Esophagus squamous epithelium (tissue), 4 donors: ENCODE measurements around the gene PCDHAC1.

Source experiments
- POLR2A ChIP-seq, 4 donors: fragments of 450-650 bp; IDR thresholded peaks; one replicate each; pipeline ENCODE4 v1.6.1; 2017; ENCODE audit warnings: antibody characterized with exemption in 4 of 4, mild to moderate bottlenecking in 4 of 4, moderate library complexity in 3 of 4
- TF ChIP-seq, protein P1 (sequence below), 6 experiments: fragments of 450-650 bp in 4 of 6; fragments of 200-600 bp in 2 of 6; sonication (generic) in 2 of 6; IDR thresholded peaks; one replicate each; pipeline ENCODE4 v1.5.1; 2016 to 2019; ENCODE audit warnings: antibody characterized with exemption in 6 of 6, mild to moderate bottlenecking in 4 of 6, moderate library complexity in 4 of 6

DNA sequence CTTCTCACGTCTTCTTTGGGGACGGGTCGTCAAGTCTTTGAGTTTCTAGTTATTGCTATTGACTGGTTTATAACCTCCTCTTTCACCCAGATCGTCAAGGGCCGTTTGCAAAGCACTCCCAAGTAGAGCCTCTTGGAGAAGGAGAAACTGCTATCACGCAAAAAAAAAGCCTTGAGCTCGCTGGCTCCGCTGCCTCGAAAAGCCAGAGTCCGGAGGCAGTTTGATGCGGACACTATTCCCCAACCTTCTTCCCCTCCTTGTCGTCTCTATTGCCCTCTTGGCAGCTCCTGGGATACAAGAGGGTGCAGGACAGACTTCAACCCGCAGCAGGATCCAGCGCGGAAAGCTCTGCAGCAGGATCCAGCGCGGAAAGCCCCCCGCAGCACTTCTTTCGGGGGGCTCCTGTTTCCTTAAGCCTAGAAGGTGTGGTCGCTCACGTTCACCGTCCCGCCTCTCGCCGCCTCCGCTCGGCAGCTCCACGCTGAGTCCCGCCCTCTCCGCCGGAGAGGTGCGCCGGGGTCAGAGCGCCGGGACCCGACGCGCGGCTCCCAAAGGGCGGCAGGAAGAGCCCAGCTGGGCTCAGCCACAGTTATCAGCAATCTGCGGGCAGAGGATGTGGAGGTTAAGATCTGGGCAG lies at the start of gene PCDHAC1:
- TF ChIP-seq, protein P1, sequence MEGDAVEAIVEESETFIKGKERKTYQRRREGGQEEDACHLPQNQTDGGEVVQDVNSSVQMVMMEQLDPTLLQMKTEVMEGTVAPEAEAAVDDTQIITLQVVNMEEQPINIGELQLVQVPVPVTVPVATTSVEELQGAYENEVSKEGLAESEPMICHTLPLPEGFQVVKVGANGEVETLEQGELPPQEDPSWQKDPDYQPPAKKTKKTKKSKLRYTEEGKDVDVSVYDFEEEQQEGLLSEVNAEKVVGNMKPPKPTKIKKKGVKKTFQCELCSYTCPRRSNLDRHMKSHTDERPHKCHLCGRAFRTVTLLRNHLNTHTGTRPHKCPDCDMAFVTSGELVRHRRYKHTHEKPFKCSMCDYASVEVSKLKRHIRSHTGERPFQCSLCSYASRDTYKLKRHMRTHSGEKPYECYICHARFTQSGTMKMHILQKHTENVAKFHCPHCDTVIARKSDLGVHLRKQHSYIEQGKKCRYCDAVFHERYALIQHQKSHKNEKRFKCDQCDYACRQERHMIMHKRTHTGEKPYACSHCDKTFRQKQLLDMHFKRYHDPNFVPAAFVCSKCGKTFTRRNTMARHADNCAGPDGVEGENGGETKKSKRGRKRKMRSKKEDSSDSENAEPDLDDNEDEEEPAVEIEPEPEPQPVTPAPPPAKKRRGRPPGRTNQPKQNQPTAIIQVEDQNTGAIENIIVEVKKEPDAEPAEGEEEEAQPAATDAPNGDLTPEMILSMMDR (IDR thresholded peaks at IDR 0.05), result no peak
- TF ChIP-seq POLR2A (IDR thresholded peaks at IDR 0.05), result no peak
